Endothelial cell of umbilical vein (primary cell): ENCODE measurements around the gene KLF3. TPM values are rescaled to one million over a fixed set of nuclear protein-coding genes. Genes with fewer than 3 reads are reported as not detected.

Source experiments
- BruUV-seq: library from RNA; stranded (reverse); fragments of 400-500 nt; replicated peaks from 2 replicates; lab custom pipeline; 2021; lab: Mats Ljungman, UMichigan
- CTCF ChIA-PET: fragments of 300-600, 350-600 bp; sonication (Branson Sonifier 250); formaldehyde crosslinking; loops from one replicate; lab custom pipeline; 2021; ENCODE audit warnings: antibody characterized with exemption, inconsistent platforms; lab: Charles Lee
- POLR2A ChIA-PET: fragments of 300-600, 350-600 bp; sonication (Branson Sonifier 250); formaldehyde crosslinking; loops from one replicate; lab custom pipeline; 2021; ENCODE audit warnings: antibody characterized with exemption, inconsistent platforms; lab: Charles Lee
- DNase-seq: peaks from one replicate; pipeline ENCODE4 v3.0.0-alpha.2; 2011; ENCODE audit warnings: low read depth, low spot score
- FAIRE-seq: peaks from 2 replicates; lab custom pipeline; 2011; peaks lifted over from hg19 to GRCh38; lab: Jason Lieb, UNC
- H2AFZ ChIP-seq: 2 replicates; pipeline ENCODE4 v1.6.0; 2012; ENCODE audit warnings: low read depth, low read length, control low read depth, inconsistent platforms
- H3K27ac ChIP-seq: 2 replicates; pipeline ENCODE4 v1.5.1; 2011; ENCODE audit warnings: low read depth, mild to moderate bottlenecking, control low read depth, low read length, moderate library complexity; ENCODE audit not compliant: insufficient read depth
- H3K27me3 ChIP-seq, 2 experiments: 2 replicates each; pipeline versions ENCODE4 v1.6.0 to v1.6.1; 2011; ENCODE audit warnings: low read length in 2 of 2, mixed read lengths in 1 of 2; ENCODE audit not compliant: control insufficient read depth in 2 of 2, insufficient read depth in 2 of 2
- H3K36me3 ChIP-seq, 2 experiments: 2 replicates in 1 of 2; 3 replicates in 1 of 2; pipeline ENCODE4 v1.5.1; 2011; ENCODE audit warnings: low read length in 2 of 2, mild to moderate bottlenecking in 1 of 2, moderate library complexity in 1 of 2; ENCODE audit not compliant: control insufficient read depth in 2 of 2, insufficient read depth in 2 of 2; ENCODE audit errors: extremely low read depth in 1 of 2
- H3K4me1 ChIP-seq: 3 replicates; pipeline ENCODE4 v1.5.1; 2011; ENCODE audit warnings: mild to moderate bottlenecking, low read length; ENCODE audit not compliant: control insufficient read depth, insufficient read depth; ENCODE audit errors: extremely low read depth
- H3K4me2 ChIP-seq: 2 replicates; pipeline ENCODE4 v1.6.1; 2011; ENCODE audit warnings: low read length, control low read depth, mixed read lengths; ENCODE audit not compliant: insufficient read depth
- H3K4me3 ChIP-seq, 3 experiments: fragments of 200-600 bp in 1 of 3; sonication (generic), shearing (Covaris generic) in 1 of 3; replicated peaks in 1 of 3; 2 replicates each; pipeline ENCODE4 v1.5.1; 2011 to 2016; ENCODE audit warnings: control low read depth in 3 of 3, low read length in 3 of 3, mild to moderate bottlenecking in 2 of 3, inconsistent platforms in 1 of 3, low read depth in 1 of 3, moderate library complexity in 1 of 3; ENCODE audit not compliant: insufficient read depth in 1 of 3
- H3K79me2 ChIP-seq: 2 replicates; pipeline ENCODE4 v1.6.0; 2012; ENCODE audit warnings: low read length, inconsistent platforms; ENCODE audit not compliant: control insufficient read depth, insufficient read depth
- H3K9ac ChIP-seq: replicated peaks from 2 replicates; pipeline ENCODE3; 2011; ENCODE audit warnings: low read length, control low read depth; ENCODE audit not compliant: insufficient read depth; ENCODE audit errors: extremely low read depth
- H3K9me1 ChIP-seq: replicated peaks from 3 replicates; pipeline ENCODE4 v1.6.0; 2011; ENCODE audit warnings: mild to moderate bottlenecking, low read length; ENCODE audit not compliant: control insufficient read depth, insufficient read depth; ENCODE audit errors: extremely low read depth
- H3K9me3 ChIP-seq: replicated peaks from 2 replicates; pipeline ENCODE4 v1.5.1; 2012; ENCODE audit warnings: low read length, inconsistent platforms; ENCODE audit not compliant: control insufficient read depth, insufficient read depth
- H4K20me1 ChIP-seq: replicated peaks from 2 replicates; pipeline ENCODE3; 2011; ENCODE audit warnings: mild to moderate bottlenecking, low read length; ENCODE audit not compliant: control insufficient read depth, insufficient read depth; ENCODE audit errors: extremely low read depth
- EZH2 ChIP-seq: IDR thresholded peaks from 2 replicates; pipeline ENCODE4 v1.6.1; 2012; ENCODE audit warnings: borderline replicate concordance, low read depth, mild to moderate bottlenecking, moderate library complexity, low read length, inconsistent platforms; ENCODE audit not compliant: severe bottlenecking
- FOS ChIP-seq: IDR thresholded peaks from 2 replicates; pipeline ENCODE4 v1.6.1; 2011; ENCODE audit warnings: mild to moderate bottlenecking, low read length, moderate library complexity, borderline replicate concordance; ENCODE audit not compliant: insufficient read depth
- GATA2 ChIP-seq: IDR thresholded peaks from 2 replicates; pipeline ENCODE4 v1.7.0; 2011; ENCODE audit warnings: low read depth, mild to moderate bottlenecking, moderate library complexity, mixed read lengths, low read length; ENCODE audit not compliant: insufficient read length, insufficient read depth
- JUN ChIP-seq: IDR thresholded peaks from 2 replicates; pipeline ENCODE4 v1.6.1; 2011; ENCODE audit warnings: borderline replicate concordance, low read depth; ENCODE audit not compliant: insufficient read length, insufficient read depth
- MYC ChIP-seq: IDR thresholded peaks from one replicate; pipeline ENCODE4 v1.6.1; 2011; ENCODE audit warnings: mild to moderate bottlenecking, low read depth, low read length
- POLR2A ChIP-seq: IDR thresholded peaks from 2 replicates; pipeline ENCODE4 v1.6.1; 2012; ENCODE audit warnings: low read depth, mild to moderate bottlenecking, control low read depth, low read length
- POLR2AphosphoS5 ChIP-seq: IDR thresholded peaks from 2 replicates; pipeline ENCODE4 v1.6.1; 2012; ENCODE audit warnings: low read depth, mild to moderate bottlenecking, control low read depth, low read length, moderate library complexity; ENCODE audit not compliant: insufficient read depth
- dilution Hi-C: fragments of 300-500 bp; cut with MboI; formaldehyde crosslinking; loops from one replicate; pipeline ENCODE4 v1.15.0; 2019; ENCODE audit warnings: low sequenced_read_pairs; ENCODE audit not compliant: extremely low pct_ligation_motif_present
- intact Hi-C: fragments of 100-400 bp; cut with micrococcal nuclease; formaldehyde crosslinking; loops from one replicate; pipeline ENCODE4 v1.10.0; 2022
- polyA plus RNA-seq, 4 experiments: library from polyadenylated mRNA; depleted of rRNA in 3 of 4; stranded (reverse) in 3 of 4; unstranded in 1 of 4; fragments of >200 nt; gene quantifications; 2 replicates each; pipeline versions ENCODE4 v1.2.1 to v1.2.3, GENCODE V29; 2011 to 2012; ENCODE audit warnings: missing spikeins in 1 of 4
- total RNA-seq: library from RNA; stranded (reverse); gene quantifications from 2 replicates; pipeline ENCODE4 v1.2.3, GENCODE V29; 2021
- TF ChIP-seq, protein P1 (sequence below): IDR thresholded peaks from 2 replicates; pipeline ENCODE4 v1.6.1; 2011; ENCODE audit not compliant: insufficient read depth, insufficient read length
- TF ChIP-seq, protein P2 (sequence below), 2 donors: IDR thresholded peaks; 1 replicate in 1 of 2; 2 replicates in 1 of 2; pipeline ENCODE4 v1.5.1; 2011; ENCODE audit warnings: low read length in 2 of 2, mild to moderate bottlenecking in 2 of 2, moderate library complexity in 2 of 2, control low read depth in 1 of 2, inconsistent platforms in 1 of 2, low read depth in 1 of 2; ENCODE audit not compliant: insufficient read depth in 1 of 2; ENCODE audit errors: extremely low read depth in 1 of 2

The KLF3 gene
- total and polyA plus RNA-seq, 2 donors (not counting 3 experiments of a cell fraction or from before 2014, with no cell fraction given) = 27.7 to 50.5 TPM

DNA sequence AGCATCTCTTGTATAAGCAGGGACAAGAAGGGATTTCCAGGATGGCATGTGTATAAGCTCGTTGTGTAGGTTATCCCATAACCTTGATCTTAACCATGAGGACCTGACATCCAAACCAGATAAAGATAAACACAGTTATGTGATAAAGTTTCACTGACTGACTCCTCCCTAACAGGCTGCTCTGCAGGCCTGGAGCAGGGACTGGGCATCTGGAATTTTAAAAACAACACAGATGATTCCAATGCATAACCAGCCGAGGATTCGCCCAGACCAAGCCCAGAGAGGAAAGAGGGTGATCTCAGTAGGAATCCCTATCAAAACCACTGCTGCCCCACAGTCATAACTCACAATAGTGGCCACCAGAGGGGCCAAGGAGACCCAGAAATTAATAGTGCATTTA, 22.7 kb downstream of the KLF3 start:
- dilution Hi-C loops (no loop called here), intact Hi-C loops (no loop called here)
- Histone ChIP-seq H3K9me3 (no peaks in the 10 kb centered on the region), H3K9me1 (no peaks in the 10 kb centered on the region), H3K4me3 (no peak overlapping the region), H3K79me2 (peaks cover 55% of the 10 kb centered on the region), H3K27ac (no peak overlapping the region), H3K27me3 (no peaks in the 10 kb centered on the region), H3K9ac (no peak overlapping the region), H3K4me2 (no peak overlapping the region), H3K36me3 (peaks cover 17 to 25% of the 10 kb centered on the region in 2 experiments), H2AFZ (no peak overlapping the region), H3K4me1 (peaks cover 32% of the 10 kb centered on the region), H4K20me1 (no peaks in the 10 kb centered on the region)
- FAIRE-seq (no peak), DNase-seq (no peak)
- POLR2A ChIA-PET = no interaction called here
- BruUV-seq = no TSS peak
- CTCF ChIA-PET = interaction anchor here (1.0 to 5.2 kb wide), 8 partner anchors 11 to 622 kb away, joined by 3 to 40 read pairs (median 6); no protein-coding TSS in a partner anchor
- TF ChIP-seq MYC (no peak), POLR2A (no peak), EZH2 (no peak), GATA2 (no peak), JUN (no peak), FOS (no peak), POLR2AphosphoS5 (no peak)
- TF ChIP-seq, protein P1, sequence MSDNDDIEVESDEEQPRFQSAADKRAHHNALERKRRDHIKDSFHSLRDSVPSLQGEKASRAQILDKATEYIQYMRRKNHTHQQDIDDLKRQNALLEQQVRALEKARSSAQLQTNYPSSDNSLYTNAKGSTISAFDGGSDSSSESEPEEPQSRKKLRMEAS = no peak
- TF ChIP-seq, protein P2, sequence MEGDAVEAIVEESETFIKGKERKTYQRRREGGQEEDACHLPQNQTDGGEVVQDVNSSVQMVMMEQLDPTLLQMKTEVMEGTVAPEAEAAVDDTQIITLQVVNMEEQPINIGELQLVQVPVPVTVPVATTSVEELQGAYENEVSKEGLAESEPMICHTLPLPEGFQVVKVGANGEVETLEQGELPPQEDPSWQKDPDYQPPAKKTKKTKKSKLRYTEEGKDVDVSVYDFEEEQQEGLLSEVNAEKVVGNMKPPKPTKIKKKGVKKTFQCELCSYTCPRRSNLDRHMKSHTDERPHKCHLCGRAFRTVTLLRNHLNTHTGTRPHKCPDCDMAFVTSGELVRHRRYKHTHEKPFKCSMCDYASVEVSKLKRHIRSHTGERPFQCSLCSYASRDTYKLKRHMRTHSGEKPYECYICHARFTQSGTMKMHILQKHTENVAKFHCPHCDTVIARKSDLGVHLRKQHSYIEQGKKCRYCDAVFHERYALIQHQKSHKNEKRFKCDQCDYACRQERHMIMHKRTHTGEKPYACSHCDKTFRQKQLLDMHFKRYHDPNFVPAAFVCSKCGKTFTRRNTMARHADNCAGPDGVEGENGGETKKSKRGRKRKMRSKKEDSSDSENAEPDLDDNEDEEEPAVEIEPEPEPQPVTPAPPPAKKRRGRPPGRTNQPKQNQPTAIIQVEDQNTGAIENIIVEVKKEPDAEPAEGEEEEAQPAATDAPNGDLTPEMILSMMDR (IDR thresholded peaks at IDR 0.05; ENCODE audit: extremely low read depth in 1 of 2, insufficient read depth in 1 of 2, low read depth in 1 of 2, low read length in 2 of 2) = no peak
